HCT116 (cell line): Measurements from ENCODE around the gene ASIC3. TPM values are rescaled to one million over a fixed set of nuclear protein-coding genes. Genes with fewer than 3 reads are reported as not detected.

Source experiments
- ATAC-seq: fragments of 200-7000 bp; cut with Tn5 transposase; 2 replicates; pipeline ENCODE4 v1.9.1; 2020; ENCODE audit warnings: mild to moderate bottlenecking, moderate library complexity
- BruUV-seq: library from RNA; stranded (reverse); fragments of 400-500 nt; replicated peaks from 2 replicates; lab custom pipeline; 2021; lab: Mats Ljungman, UMichigan
- CTCF ChIA-PET: fragments of 300-600 bp; sonication (Branson Sonifier 250); formaldehyde crosslinking; loops from one replicate; lab custom pipeline; 2021; ENCODE audit warnings: antibody characterized with exemption; lab: Charles Lee
- POLR2A ChIA-PET: fragments of 300-600, 350-600 bp; sonication (Branson Sonifier 250); formaldehyde crosslinking; loops from one replicate; lab custom pipeline; 2021; ENCODE audit warnings: antibody characterized with exemption; lab: Charles Lee
- RAD21 ChIA-PET, 2 experiments: fragments of 300-600 bp; sonication (Branson Sonifier 250); formaldehyde crosslinking; loops; one replicate each; lab custom pipeline; 2023; ENCODE audit warnings: low total read pairs in 2 of 2; ENCODE audit not compliant: uncharacterized antibody in 2 of 2, unreplicated experiment in 2 of 2, low non-redundant PET in 1 of 2; lab: Charles Lee
- DNase-seq: peaks from one replicate; pipeline ENCODE4 v3.0.0-alpha.2; 2010; ENCODE audit warnings: low read depth, low spot score
- H2AFZ ChIP-seq: fragments of 200-600 bp; shearing (Covaris generic), sonication (generic); 2 replicates; pipeline ENCODE4 v1.6.1; 2017; ENCODE audit warnings: low read depth, mixed run types, mixed read lengths, antibody characterized with exemption, low read length; ENCODE audit not compliant: poor library complexity, severe bottlenecking
- H3K27ac ChIP-seq: 2 replicates; pipeline ENCODE4 v1.5.1; 2012; ENCODE audit warnings: low read depth, low read length
- H3K27me3 ChIP-seq: fragments of 200-600 bp; sonication (generic); 2 replicates; pipeline ENCODE4 v1.6.1; 2016; ENCODE audit warnings: mixed run types, low read length, mixed read lengths; ENCODE audit not compliant: insufficient read depth
- H3K36me3 ChIP-seq, 2 experiments: fragments of 200-500 bp in 1 of 2; fragments of 200-600 bp in 1 of 2; sonication (Bioruptor generic) in 1 of 2; sonication (generic) in 1 of 2; 2 replicates each; pipeline versions ENCODE4 v1.5.1 to v1.6.1; 2014 to 2016; ENCODE audit warnings: low read length in 2 of 2, inconsistent platforms in 1 of 2, mixed read lengths in 1 of 2, mixed run types in 1 of 2; ENCODE audit not compliant: insufficient read depth in 2 of 2, control insufficient read depth in 1 of 2
- H3K4me1 ChIP-seq, 2 experiments: fragments of 200-600 bp in 1 of 2; sonication (generic) in 1 of 2; 2 replicates each; pipeline versions ENCODE4 v1.5.1 to v1.6.1; 2012 to 2017; ENCODE audit warnings: low read length in 2 of 2, inconsistent platforms in 1 of 2, mild to moderate bottlenecking in 1 of 2, mixed read lengths in 1 of 2, mixed run types in 1 of 2, moderate library complexity in 1 of 2; ENCODE audit not compliant: insufficient read depth in 2 of 2, control insufficient read depth in 1 of 2
- H3K4me2 ChIP-seq: fragments of 200-600 bp; sonication (generic); 2 replicates; pipeline ENCODE4 v1.6.1; 2017; ENCODE audit warnings: mixed run types, low read length, mixed read lengths
- H3K4me3 ChIP-seq, 2 experiments: fragments of 200-600 bp in 1 of 2; sonication (generic) in 1 of 2; replicated peaks in 1 of 2; 2 replicates each; pipeline ENCODE4 v1.5.1; 2011 to 2016; ENCODE audit warnings: low read length in 2 of 2, control low read depth in 1 of 2, low read depth in 1 of 2, mild to moderate bottlenecking in 1 of 2, mixed read lengths in 1 of 2, mixed run types in 1 of 2
- H3K79me2 ChIP-seq: fragments of 200-600 bp; sonication (generic); 2 replicates; pipeline ENCODE4 v1.6.1; 2017; ENCODE audit warnings: mild to moderate bottlenecking, mixed run types, low read length, moderate library complexity, mixed read lengths; ENCODE audit not compliant: insufficient read depth
- H3K9ac ChIP-seq: fragments of 200-600 bp; sonication (generic); 2 replicates; pipeline ENCODE4 v1.6.1; 2016; ENCODE audit warnings: low read length, mixed read lengths
- H3K9me2 ChIP-seq: fragments of 200-600 bp; sonication (generic), shearing (Covaris generic); 2 replicates; pipeline ENCODE4 v1.6.1; 2017; ENCODE audit warnings: mixed run types, mild to moderate bottlenecking, moderate library complexity; ENCODE audit not compliant: insufficient read depth
- H3K9me3 ChIP-seq, 2 experiments: fragments of 200-500 bp in 1 of 2; fragments of 200-600 bp in 1 of 2; sonication (Bioruptor generic) in 1 of 2; sonication (generic) in 1 of 2; 2 replicates each; pipeline ENCODE4 v1.6.1; 2014 to 2017; ENCODE audit warnings: low read length in 2 of 2, mixed read lengths in 2 of 2, inconsistent platforms in 1 of 2, low read depth in 1 of 2, mild to moderate bottlenecking in 1 of 2, mixed run types in 1 of 2, moderate library complexity in 1 of 2; ENCODE audit not compliant: control insufficient read depth in 1 of 2, insufficient read depth in 1 of 2
- H4K20me1 ChIP-seq: fragments of 200-600 bp; sonication (generic), shearing (Covaris generic); 2 replicates; pipeline ENCODE4 v1.6.1; 2017; ENCODE audit warnings: mixed run types, mild to moderate bottlenecking, moderate library complexity; ENCODE audit not compliant: insufficient read depth
- CBX3 ChIP-seq: IDR thresholded peaks from 2 replicates; pipeline ENCODE4 v1.6.1; 2012; ENCODE audit warnings: low read depth
- CTCF ChIP-seq, 3 experiments: fragments of 200-600 bp in 1 of 3; sonication (generic) in 1 of 3; IDR thresholded peaks in 2 of 3; conservative IDR thresholded peaks in 1 of 3; 2 replicates each; pipeline ENCODE4 v1.5.1; 2012 to 2017; ENCODE audit warnings: low read depth in 2 of 3, low read length in 2 of 3, antibody characterized with exemption in 1 of 3, borderline replicate concordance in 1 of 3, control low read depth in 1 of 3, mild to moderate bottlenecking in 1 of 3, mixed read lengths in 1 of 3, mixed run types in 1 of 3, moderate library complexity in 1 of 3; ENCODE audit not compliant: insufficient read depth in 1 of 3
- EGR1 ChIP-seq: IDR thresholded peaks from 2 replicates; pipeline ENCODE4 v1.6.1; 2012; ENCODE audit warnings: low read depth
- POLR2A ChIP-seq: IDR thresholded peaks from 2 replicates; pipeline ENCODE4 v1.7.0; 2011; ENCODE audit warnings: borderline replicate concordance; ENCODE audit not compliant: insufficient read depth, insufficient read length; ENCODE audit errors: extremely low read depth
- REST ChIP-seq: IDR thresholded peaks from 2 replicates; pipeline ENCODE4 v1.6.1; 2012; ENCODE audit warnings: low read depth
- SIN3A ChIP-seq: IDR thresholded peaks from 2 replicates; pipeline ENCODE4 v1.6.1; 2012; ENCODE audit warnings: low read depth
- SP1 ChIP-seq: IDR thresholded peaks from 2 replicates; pipeline ENCODE4 v1.6.1; 2012; ENCODE audit warnings: low read depth
- YY1 ChIP-seq: IDR thresholded peaks from 2 replicates; pipeline ENCODE4 v1.6.1; 2011; ENCODE audit warnings: low read length, low read depth, moderate library complexity, mild to moderate bottlenecking; ENCODE audit not compliant: insufficient replicate concordance; ENCODE audit errors: extremely low read depth
- ZFX ChIP-seq: fragments of 450-650 bp; IDR thresholded peaks from 2 replicates; pipeline ENCODE4 v1.6.1; 2017
- intact Hi-C: fragments of 100-400 bp; cut with micrococcal nuclease; formaldehyde crosslinking; loops from 2 replicates; pipeline ENCODE4 v1.10.0; 2022
- total RNA-seq: library from RNA; stranded (reverse); gene quantifications from one replicate; pipeline ENCODE4 v1.2.1, GENCODE V29; 2021; ENCODE audit not compliant: unreplicated experiment
- TF ChIP-seq, protein P1 (sequence below): IDR thresholded peaks from 2 replicates; pipeline ENCODE4 v1.6.1; 2011; ENCODE audit warnings: mild to moderate bottlenecking, low read length, moderate library complexity; ENCODE audit not compliant: insufficient replicate concordance; ENCODE audit errors: extremely low read depth
- TF ChIP-seq, protein P2 (sequence below): IDR thresholded peaks from 2 replicates; pipeline ENCODE4 v1.6.1; 2012

ASIC3 gene
- total RNA-seq, 1 experiment from 2014 or later, result 4.4 TPM

- TF ChIP-seq REST (no peak), POLR2A (no peak)
- TF ChIP-seq, protein P1, sequence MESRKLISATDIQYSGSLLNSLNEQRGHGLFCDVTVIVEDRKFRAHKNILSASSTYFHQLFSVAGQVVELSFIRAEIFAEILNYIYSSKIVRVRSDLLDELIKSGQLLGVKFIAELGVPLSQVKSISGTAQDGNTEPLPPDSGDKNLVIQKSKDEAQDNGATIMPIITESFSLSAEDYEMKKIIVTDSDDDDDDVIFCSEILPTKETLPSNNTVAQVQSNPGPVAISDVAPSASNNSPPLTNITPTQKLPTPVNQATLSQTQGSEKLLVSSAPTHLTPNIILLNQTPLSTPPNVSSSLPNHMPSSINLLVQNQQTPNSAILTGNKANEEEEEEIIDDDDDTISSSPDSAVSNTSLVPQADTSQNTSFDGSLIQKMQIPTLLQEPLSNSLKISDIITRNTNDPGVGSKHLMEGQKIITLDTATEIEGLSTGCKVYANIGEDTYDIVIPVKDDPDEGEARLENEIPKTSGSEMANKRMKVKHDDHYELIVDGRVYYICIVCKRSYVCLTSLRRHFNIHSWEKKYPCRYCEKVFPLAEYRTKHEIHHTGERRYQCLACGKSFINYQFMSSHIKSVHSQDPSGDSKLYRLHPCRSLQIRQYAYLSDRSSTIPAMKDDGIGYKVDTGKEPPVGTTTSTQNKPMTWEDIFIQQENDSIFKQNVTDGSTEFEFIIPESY, result no peak
These were observed 40.2 kb upstream of the ASIC3 start (continued) for GRCh38 chr7:151008143-151008510.

DNA sequence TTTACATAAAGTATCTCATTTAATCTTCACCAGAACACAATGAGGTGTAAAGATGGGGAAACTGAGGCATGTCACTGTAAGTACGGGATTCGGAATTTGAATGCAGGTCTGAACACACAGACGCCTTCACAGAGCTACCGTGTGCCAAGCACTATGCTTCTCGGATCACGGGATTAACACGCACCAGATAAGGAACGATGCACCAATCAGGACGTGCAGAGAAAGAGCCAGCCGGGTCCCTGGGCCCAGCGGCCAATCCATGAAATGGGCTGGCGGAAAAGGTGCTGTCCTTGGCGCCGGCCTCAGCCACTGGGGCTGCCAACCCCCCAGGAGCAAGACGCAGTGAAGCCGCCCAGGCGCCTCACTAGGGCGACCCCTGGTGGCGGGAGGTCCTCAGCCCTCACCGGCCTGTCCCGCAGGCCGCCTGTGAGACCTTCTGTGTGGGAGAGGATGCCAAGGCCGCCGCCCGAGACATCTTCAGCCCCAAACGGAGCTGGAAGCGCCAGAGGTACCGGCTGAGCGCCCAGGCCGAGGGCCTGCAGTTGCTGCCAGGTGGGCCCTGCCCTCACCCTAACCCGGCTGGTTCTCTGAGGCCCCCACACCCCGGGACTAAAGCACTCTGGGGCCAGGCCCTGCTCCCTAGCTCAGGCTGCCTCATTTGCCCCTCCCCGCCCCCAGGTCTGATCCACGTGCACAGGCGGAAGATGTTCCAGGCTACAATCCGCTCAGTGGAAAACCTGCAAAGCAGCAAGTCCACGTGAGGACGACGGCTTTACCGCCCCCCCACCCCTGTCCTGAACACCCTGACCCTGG, 39.6 kb upstream of the ASIC3 start:
- H2AFZ ChIP-seq, result peak overlapping the region; percentile 75
- TF ChIP-seq CBX3 (no peak), ZFX (peak; percentile 92), CTCF (IDR thresholded peaks at IDR 0.05 in 2 of 3, conservative IDR thresholded peaks at IDR 0.05 in 1 of 3; ENCODE audit: borderline replicate concordance in 1 of 3, insufficient read depth in 1 of 3, low read depth in 2 of 3, low read length in 2 of 3) (peak in 2 of 3 experiments; percentile 85 to 94; a peak in 4 of 6 replicates), EGR1 (no peak), SP1 (no peak), POLR2A (peak; percentile 83), YY1 (peak; percentile 66), SIN3A (no peak)
- TF ChIP-seq, protein P2, sequence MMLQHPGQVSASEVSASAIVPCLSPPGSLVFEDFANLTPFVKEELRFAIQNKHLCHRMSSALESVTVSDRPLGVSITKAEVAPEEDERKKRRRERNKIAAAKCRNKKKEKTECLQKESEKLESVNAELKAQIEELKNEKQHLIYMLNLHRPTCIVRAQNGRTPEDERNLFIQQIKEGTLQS, result no peak
- TF ChIP-seq, protein P1, result no peak

More for the DNA sequence above, 39.6 kb upstream of the ASIC3 start:
- Histone ChIP-seq H3K9ac (peak overlapping the region; percentile 81), H3K79me2 (peaks cover 4% of the 10 kb centered on the region; the same call in 1 of the 2 replicates), H3K4me3 (peak overlapping the region; percentile 72 to 73), H3K27ac (peak overlapping the region; percentile 71), H3K4me2 (peak overlapping the region; percentile 94), H3K27me3 (no peaks in the 10 kb centered on the region), H3K9me2 (no peaks in the 10 kb centered on the region), H4K20me1 (no peaks in the 10 kb centered on the region), H3K4me1 (peaks cover 16 to 51% of the 10 kb centered on the region in 2 experiments; a peak in 3 of 4 replicates), H3K36me3 (no peaks in the 10 kb centered on the region), H3K9me3 (no peaks in the 10 kb centered on the region)
- POLR2A ChIA-PET, result interaction anchor here (0.7 to 1.5 kb wide), 7 partner anchors 10 to 132 kb away, joined by 3 to 4 read pairs (median 3); partner anchors contain the start of genes ABCB8 and ATG9B
- ATAC-seq, result peak; percentile 86
- RAD21 ChIA-PET, result interaction anchor here in 1 of 2 experiments (0.6 to 1.7 kb wide), 4 partner anchors 10 to 103 kb away, joined by 3 to 5 read pairs (median 3); no protein-coding TSS in a partner anchor
- BruUV-seq, result no TSS peak
- intact Hi-C loops, result loop anchor here (1.0 kb wide), 2 partner anchors 30 to 103 kb away; partner anchors contain the start of gene KCNH2
- CTCF ChIA-PET, result interaction anchor here (0.7 to 5.4 kb wide), 21 partner anchors 8 to 230 kb away, joined by 3 to 59 read pairs (median 5); partner anchors contain the start of genes ABCB8, ATG9B and TMUB1
- DNase-seq, result peak; percentile 87
